Upper lobe of left lung (tissue), 4 donors: ENCODE data around the gene MMAB.

Experiments
- POLR2A ChIP-seq, 4 donors: fragments of 450-650 bp; IDR thresholded peaks; one replicate each; pipeline ENCODE4 v1.5.1; 2016 to 2017; ENCODE audit warnings: antibody characterized with exemption in 4 of 4, mild to moderate bottlenecking in 2 of 4
- POLR2AphosphoS5 ChIP-seq, 2 donors: sonication (generic); formaldehyde crosslinking; IDR thresholded peaks; one replicate each; pipeline ENCODE4 v1.5.1; 2017; ENCODE audit warnings: antibody characterized with exemption in 2 of 2

DNA sequence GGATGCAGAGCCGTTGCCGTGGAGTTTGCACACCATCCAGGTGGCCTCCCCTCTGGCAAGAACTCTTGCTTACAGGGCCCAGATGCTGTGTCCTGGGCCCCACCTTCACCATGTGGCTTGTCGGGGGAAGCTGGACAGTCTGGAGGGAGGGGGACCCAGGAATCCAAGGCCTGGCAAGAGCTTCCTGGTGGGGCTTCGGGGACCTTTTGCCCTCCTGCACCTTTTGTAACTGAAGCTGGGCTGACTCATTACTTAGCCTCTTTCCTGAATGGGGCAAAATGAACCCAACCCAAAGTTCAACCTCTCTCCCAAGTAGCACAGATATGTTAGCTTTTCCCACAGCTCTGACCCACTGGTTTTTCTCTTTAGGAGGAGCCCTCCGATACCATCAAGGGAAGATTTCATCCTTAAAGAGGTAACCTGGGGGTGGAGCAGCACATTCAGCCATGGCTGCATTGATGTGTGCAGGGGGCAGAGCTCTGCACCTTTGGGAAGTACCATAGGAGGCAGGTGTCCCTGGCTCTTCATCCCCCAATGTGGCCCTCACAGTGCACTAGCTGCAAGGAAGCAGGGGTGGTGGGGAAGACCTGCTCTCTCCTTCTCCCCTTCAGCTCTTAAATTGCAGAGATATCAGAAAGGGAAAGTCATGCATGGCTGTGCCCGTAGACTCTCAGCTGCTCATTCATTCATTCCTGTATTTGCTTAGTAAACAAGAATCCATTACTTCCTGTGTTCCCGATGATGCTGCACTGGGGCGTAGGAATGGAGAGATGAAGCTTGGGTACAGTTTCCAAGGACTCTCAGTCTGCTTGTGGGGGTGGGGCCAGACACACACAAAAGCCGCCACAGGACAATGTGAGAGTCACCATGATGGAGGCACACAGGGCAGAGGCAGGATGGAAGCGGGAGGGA, 13.3 kb upstream of the MMAB start:
- TF ChIP-seq POLR2AphosphoS5 (IDR thresholded peaks at IDR 0.05) (no peak), POLR2A (IDR thresholded peaks at IDR 0.05) (no peak)
